ENCODE data around the gene CASKIN2. TPM values are rescaled to one million over a fixed set of nuclear protein-coding genes. Genes with fewer than 3 reads are reported as not detected.

The CASKIN2 gene, protein sequence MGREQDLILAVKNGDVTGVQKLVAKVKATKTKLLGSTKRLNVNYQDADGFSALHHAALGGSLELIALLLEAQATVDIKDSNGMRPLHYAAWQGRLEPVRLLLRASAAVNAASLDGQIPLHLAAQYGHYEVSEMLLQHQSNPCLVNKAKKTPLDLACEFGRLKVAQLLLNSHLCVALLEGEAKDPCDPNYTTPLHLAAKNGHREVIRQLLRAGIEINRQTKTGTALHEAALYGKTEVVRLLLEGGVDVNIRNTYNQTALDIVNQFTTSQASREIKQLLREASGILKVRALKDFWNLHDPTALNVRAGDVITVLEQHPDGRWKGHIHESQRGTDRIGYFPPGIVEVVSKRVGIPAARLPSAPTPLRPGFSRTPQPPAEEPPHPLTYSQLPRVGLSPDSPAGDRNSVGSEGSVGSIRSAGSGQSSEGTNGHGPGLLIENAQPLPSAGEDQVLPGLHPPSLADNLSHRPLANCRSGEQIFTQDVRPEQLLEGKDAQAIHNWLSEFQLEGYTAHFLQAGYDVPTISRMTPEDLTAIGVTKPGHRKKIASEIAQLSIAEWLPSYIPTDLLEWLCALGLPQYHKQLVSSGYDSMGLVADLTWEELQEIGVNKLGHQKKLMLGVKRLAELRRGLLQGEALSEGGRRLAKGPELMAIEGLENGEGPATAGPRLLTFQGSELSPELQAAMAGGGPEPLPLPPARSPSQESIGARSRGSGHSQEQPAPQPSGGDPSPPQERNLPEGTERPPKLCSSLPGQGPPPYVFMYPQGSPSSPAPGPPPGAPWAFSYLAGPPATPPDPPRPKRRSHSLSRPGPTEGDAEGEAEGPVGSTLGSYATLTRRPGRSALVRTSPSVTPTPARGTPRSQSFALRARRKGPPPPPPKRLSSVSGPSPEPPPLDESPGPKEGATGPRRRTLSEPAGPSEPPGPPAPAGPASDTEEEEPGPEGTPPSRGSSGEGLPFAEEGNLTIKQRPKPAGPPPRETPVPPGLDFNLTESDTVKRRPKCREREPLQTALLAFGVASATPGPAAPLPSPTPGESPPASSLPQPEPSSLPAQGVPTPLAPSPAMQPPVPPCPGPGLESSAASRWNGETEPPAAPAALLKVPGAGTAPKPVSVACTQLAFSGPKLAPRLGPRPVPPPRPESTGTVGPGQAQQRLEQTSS (N-terminal part only)
- 9.1 and 9.6 TPM in 2 replicates for total RNA-seq

DNA sequence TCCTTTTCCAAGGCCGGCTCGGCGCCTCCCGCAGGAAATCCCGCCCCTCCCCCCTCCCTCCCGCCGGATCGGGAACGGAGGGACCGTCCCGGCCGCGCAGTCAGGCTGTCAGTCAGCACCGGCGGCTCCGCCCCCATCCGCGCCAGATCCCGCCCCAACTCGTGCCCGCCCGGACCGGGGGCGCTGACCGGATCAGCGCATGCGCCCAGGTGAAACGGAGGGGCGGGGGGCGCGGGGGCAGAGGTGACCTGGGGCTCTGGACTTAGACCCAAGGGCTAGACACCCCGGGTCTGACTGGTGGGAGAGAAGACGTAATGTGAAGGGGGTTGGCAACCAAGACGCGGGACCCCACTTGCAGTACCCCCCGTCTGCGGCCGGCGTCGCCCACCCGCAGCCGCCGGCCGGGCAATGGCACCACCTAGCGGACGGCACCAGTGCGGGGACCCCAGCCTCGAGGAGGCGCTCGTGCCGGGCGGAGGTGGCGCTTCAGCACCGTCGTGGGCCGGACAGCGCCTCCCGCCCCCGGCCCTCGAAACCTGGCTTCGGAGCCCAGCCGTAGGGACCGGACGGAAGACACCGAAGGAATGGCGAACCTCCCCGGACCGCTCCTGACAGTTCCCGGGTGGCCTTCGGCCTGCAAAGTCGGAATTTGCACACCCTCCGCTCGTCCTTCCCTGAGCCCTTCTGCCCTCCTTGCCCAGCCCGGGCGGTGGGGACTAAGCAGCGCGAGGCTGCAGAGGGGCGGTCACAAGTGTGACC, at the start of gene CASKIN2:
TSS of gene CASKIN2 (minus strand) at position 42 of the 759 bp plus-strand sequence. CDS start 1,733 bp downstream, outside the sequence.

DNA sequence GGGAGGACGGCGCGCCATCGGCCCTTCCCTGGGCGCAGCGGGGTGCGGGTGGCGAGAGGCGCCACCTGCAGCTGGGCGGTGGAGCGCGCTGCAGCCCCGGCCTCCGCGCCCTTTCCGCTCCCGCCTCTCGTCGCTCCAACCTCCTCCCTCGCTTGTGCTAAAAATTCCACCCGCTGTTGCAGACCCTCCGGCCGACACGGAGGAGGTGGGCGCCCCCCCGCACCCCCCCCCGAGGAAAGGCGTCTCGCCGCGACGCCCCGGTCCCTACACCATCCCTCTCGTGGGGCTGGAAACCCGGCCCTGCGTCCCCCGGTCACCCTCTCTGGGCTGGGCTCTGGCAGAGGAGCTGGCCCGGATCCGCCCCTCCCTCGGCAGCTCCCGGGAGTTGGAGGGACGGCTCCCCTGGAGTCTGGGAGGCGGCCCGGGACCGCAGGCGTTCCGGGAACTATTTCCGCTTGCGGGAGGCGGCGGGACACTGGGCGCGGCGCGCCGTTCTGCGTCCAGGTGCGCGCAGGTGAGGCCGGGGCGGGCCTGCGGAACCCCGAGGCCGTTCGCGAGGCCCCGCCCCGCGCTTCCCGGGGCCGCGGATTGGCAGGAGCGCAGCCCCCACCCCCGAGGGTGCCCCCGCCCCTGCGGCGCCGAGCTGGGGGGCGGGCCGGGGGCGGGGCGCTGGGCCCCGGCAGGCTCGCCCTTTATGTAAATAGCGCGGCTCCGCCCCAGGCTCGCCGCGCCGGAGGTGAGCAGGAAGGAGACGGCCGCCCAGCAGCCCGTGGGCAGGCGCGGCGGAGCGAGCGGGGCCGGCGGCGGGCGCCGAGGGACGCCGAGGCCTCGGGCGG, 9.9 kb upstream of the CASKIN2 start, which contains the start of gene LLGL2:
TSS of gene LLGL2 (plus strand) at position 728 of the 836 bp plus-strand sequence. CDS start 17,730 bp downstream, outside the sequence.

DNA sequence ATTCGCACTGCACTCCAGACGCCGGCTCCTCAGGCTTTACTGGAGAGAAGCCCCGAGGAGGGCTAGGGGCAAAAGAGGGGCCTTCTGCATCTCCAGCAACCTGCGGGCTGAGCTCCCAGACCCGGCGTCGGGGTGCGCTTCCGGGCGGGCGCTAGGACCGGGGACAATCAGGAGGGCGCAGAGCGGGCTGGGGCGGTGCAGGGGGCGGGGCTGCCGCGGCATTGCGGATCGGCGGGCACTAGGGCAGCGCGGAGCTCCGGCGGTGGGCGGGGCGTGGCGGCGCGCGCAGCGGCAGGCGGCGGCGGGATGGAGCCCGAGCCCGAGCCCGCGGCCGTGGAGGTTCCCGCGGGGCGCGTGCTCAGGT, 900 bp upstream of the CASKIN2 start, which contains the start of gene TSEN54:
TSS of gene TSEN54 (plus strand) at position 274 of the 364 bp plus-strand sequence. CDS start at position 307, 33 bp downstream.

DNA sequence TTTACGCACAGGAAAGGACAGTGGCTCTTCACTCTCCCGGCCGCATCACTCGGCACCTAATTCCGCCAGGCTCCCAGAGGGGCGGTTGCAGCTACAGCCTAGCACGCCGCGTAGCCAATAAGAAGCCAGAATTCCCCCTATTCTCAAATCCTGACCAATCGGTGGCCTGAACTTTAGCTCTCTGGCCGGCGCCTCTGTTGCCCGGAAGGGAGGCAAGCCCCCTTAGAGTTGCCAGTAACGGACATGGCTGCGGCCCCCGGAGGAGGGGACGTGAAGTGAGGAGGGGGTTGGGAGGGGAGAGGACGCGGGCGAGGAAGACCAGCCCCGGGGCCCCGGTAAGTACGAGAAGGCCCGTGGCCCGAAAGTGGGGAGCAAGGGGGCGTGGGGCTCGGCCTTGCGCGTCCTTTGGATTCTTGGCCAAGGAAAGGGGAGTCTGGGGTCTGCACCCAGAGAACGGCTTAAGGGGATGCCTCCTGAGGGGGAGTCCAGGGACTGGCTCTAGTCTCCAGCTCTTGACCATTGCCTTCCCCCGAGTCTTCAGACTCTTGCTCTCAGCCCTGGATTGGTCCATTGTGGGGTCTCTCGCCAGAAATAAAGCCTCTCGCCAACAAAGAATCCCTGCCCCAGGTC, 58.8 kb downstream of the CASKIN2 start, which contains the start of gene TMEM94:
TSS of gene TMEM94 (plus strand) at position 219 of the 630 bp plus-strand sequence. CDS start 15,271 bp downstream, outside the sequence.

Other genes with a start within 250 kb of the CASKIN2 start
- gene MIF4GD, start 244.3 kb downstream of the CASKIN2 start, total RNA-seq: 6.2 and 8.0 TPM in 2 replicates
- gene SLC25A19, start 226.1 kb downstream of the CASKIN2 start, total RNA-seq: 3.5 and 5.0 TPM in 2 replicates
- gene GRB2, start 109.9 kb downstream of the CASKIN2 start, total RNA-seq: 66.6 and 73.7 TPM in 2 replicates
- gene TMEM94, start 58.9 kb downstream of the CASKIN2 start, total RNA-seq: 30.7 and 33.5 TPM in 2 replicates
- gene TSEN54, start 991 bp upstream of the CASKIN2 start, total RNA-seq: 6.8 and 7.3 TPM in 2 replicates
- gene LLGL2, start 10.2 kb upstream of the CASKIN2 start, total RNA-seq: 0.13 and 0.32 TPM in 2 replicates
- gene MYO15B, start 72.3 kb upstream of the CASKIN2 start, total RNA-seq: 4.2 and 5.6 TPM in 2 replicates
- gene SMIM5, start 117.9 kb upstream of the CASKIN2 start, total RNA-seq: 0.22 TPM in 1 of 2 replicates, not detected in the other
- 17.0 and 18.7 TPM in 2 replicates for gene RECQL5, start 151.6 kb upstream of the CASKIN2 start, total RNA-seq
- gene SAP30BP, start 151.8 kb upstream of the CASKIN2 start, total RNA-seq: 58.1 and 63.9 TPM in 2 replicates
- gene ITGB4, start 205.9 kb upstream of the CASKIN2 start, total RNA-seq: 0.39 and 0.54 TPM in 2 replicates
- gene GALK1, start 249.7 kb upstream of the CASKIN2 start, total RNA-seq: 28.8 and 34.8 TPM in 2 replicates